ENCODE results near the gene ADTRP.
"Not testable (repeated sequence)": the region's sequence is repeated elsewhere in the genome, so short reads cannot be mapped to it uniquely, and the experiment has no call there.

The ADTRP gene

GRCh38 chr6:11685481-11686093 is 93.0 kb downstream of the ADTRP start:
- DNase-seq = no peak

DNA sequence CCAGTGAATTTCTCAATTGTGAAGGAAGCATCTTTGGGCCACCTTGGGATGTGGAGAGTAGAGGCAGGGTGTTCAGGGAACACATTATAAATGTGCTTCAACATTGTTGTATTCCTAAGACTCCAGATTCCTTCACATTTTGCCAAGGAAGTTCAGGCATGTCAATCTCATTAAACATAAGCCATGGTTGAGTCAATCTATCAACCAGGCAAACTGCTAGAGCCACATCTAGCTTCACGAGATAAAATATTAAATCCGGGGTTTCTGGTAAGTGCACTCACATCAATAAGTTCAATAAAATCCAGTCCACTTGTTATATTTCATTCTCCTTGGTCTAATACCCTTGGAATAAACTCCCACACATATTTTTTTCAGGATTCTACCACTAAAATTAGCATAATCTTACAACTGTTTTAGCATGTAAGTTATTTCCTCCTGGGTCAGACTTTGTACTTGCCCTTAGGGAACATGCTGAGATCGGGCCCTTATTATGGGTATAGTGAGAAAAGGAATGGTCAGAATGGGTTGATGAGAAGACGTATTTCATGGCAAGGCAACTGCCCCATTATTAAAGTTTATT is 93.6 kb downstream of the ADTRP start:
- no peak for DNase-seq

- no peak for DNase-seq
These were observed 94.7 kb downstream of the ADTRP start for GRCh38 chr6:11683871-11684270.

DNA sequence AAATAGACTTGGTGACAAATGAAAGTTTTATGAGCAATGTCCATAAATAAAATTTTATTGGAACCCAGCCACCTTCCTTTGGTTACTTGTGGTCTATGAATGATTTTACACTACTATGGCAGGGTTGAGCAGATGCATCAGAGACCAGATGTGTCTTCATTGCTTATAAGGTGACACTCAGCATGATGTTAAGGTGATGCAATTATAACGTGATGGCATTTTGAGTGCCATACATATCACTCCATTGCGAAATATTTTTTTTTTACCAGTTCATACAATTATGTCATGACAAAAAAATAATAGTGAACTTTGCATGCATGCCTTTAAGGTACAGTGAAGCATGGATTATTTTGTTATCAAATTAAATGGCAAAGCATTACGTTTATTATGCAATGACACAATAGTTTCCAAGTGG is 96.0 kb downstream of the ADTRP start:
- no peak for DNase-seq

GRCh38 chr6:11681770-11682169 is 96.8 kb downstream of the ADTRP start:
- no peak for DNase-seq

DNA sequence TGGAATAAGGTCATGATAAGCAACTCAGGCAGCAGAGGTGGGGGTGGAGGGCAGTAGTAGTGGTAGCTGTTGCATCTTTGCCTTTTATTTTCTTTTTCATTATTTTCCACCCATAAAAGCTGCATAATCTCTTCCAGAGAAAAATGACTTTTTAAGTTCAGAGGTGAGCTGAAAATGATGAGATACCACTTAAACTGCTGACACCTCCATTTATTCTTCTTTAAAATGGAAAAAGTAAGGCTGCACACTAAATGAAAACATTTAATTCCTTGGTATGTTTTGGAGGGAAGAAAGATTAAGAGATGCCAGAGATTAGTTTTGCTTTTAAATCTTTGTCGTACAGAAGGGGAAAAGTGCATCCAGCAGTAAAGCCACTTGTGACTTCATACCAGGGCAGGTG is 97.2 kb downstream of the ADTRP start:
- DNase-seq = no peak

DNA sequence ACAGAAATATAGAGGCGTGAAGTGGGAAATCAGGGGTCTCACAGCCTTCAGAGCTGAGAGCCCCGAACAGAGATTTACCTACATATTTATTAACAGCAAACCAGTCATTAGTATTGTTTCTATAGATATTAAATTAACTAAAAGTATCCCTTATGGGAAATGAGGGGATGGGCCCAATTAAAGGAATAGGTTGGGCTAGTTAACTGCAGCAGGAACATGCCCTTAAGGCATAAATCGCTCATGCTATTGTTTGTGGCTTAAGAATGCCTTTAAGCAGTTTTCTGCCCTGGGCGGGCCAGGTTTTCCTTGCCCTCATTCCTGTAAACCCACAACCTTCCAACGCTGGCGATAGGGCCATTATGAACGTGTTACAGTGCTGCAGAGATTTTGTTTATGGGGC is 98.1 kb downstream of the ADTRP start:
- not testable (repeated sequence) for DNase-seq

- no peak for DNase-seq
These were observed 99.5 kb downstream of the ADTRP start for GRCh38 chr6:11679099-11679498.

DNA sequence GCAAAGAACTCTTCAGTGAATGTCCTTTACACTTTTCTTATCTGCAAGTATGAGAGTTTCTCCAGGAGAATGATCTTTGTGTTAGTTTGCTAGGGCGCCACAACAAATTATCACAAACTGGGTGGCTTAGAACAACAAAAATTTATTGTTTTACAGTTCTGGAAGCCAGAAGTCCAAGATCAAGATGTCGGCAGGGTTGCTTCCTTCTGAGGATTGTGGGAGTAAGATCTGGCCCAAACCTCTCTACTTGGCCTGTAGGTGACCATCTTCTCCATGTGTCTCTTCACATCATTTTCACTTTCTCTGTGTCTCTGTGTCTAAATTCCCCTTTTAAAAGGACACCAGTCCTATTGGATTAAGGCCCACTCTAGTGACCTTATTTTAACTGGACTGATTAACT is 103.0 kb downstream of the ADTRP start:
- peak; percentile 14 for DNase-seq

GRCh38 chr6:11672669-11673068 is 105.9 kb downstream of the ADTRP start:
- no peak for DNase-seq

GRCh38 chr6:11672256-11672655 is 106.3 kb downstream of the ADTRP start:
- DNase-seq = no peak

DNA sequence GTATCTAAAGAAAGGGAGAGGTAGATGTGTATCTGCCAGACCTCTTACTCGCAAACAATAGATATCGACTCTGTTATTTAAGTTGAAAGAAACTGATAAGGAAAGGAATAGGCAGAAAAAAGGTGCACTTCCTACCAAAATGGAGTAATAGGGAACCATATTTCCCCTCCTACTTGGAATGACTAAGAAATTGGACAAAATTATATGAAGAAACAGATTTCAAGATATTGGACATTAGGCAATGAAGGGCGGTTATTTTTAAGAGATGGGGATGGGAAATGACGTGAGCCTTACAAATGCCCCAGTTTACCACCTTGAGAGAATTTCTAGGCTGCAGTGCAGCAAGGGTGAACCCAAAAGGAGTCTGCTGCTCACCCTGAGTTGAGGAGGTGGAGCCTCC is 108.9 kb downstream of the ADTRP start:
- no peak for DNase-seq

DNA sequence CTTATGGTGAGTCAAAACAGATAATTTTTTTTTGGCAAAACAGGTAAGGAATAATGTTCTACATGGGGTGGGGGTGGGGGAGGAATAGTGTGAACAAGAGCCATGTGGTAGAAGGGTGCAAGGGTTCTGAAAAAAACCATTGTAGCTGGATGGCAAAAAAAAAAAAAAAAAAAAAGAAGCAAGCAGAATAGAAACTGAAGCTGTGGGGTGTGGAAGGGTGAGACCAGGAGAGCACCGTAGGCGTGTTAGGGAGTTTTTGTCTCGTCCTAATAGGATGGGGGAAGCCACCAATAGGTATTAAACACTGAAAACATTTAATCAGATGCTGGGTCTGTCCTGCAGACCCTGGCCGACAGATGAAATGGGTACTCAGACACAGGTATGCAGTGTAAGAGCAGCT is 110.1 kb downstream of the ADTRP start:
- DNase-seq = no peak

- no peak for DNase-seq
These were observed 110.7 kb downstream of the ADTRP start for GRCh38 chr6:11667876-11668275.

- no peak for DNase-seq
These were observed 112.8 kb downstream of the ADTRP start for GRCh38 chr6:11665604-11666326.

Data from CD4-positive, alpha-beta T cell treated with Interleukin-10 for 1 hour (primary cell).